ENCODE measurements around the gene DNAH2. TPM values are rescaled to one million over a fixed set of nuclear protein-coding genes. Genes with fewer than 3 reads are reported as not detected.

Gene DNAH2
- total and polyA plus RNA-seq, 2 experiments from 2014 or later, result 0.77 to 2.1 TPM

DNA sequence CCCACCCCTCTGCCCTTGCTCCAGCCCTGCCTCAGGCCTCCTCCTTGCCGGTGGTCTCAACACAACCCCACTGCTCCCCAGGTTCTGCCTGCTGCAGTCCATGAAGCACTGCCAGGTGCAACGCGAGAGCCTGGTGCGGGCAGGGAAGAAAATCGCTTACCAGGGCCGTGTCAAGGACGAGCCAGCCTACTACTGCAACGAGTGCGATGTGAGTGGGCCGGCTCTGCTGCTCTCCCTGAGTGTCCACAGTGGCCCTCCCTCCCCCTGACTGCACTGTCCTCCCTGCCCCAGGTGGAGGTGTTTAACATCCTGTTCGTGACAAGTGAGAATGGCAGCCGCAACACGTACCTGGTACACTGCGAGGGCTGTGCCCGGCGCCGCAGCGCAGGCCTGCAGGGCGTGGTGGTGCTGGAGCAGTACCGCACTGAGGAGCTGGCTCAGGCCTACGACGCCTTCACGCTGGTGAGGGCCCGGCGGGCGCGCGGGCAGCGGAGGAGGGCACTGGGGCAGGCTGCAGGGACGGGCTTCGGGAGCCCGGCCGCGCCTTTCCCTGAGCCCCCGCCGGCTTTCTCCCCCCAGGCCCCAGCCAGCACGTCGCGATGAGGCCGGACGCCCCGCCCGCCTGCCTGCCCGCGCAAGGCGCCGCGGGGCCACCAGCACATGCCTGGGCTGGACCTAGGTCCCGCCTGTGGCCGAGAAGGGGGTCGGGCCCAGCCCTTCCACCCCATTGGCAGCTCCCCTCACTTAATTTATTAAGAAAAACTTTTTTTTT lies 135.6 kb downstream of the DNAH2 start:
- Histone ChIP-seq H3K27me3 (no peaks in the 10 kb centered on the region), H3K36me3 (replicated peaks; ENCODE audit: insufficient read depth, low read depth) (no peaks in the 10 kb centered on the region)
- DNase-seq (ENCODE audit: low spot score), result peak; percentile 14

GRCh38 chr17:7853691-7854038 lies 136.1 kb downstream of the DNAH2 start:
- Histone ChIP-seq H3K79me2 (peaks cover 39% of the 10 kb centered on the region), H3K9me3 (ENCODE audit: low read depth) (no peaks in the 10 kb centered on the region), H4K20me1 (ENCODE audit: insufficient read depth, poor library complexity, severe bottlenecking) (peaks cover 43% of the 10 kb centered on the region), H3K27ac (no peak overlapping the region), H3K9me2 (replicated peaks; ENCODE audit: insufficient read depth) (no peaks in the 10 kb centered on the region), H3K27me3 (no peaks in the 10 kb centered on the region), H3K36me3 (replicated peaks; ENCODE audit: insufficient read depth, low read depth) (no peaks in the 10 kb centered on the region), H3K4me3 (no peak overlapping the region), H3K4me2 (no peak overlapping the region), H3K4me1 (ENCODE audit: insufficient read depth) (peaks cover 32% of the 10 kb centered on the region), H2AFZ (no peak overlapping the region)
- 86% methylated on average over 20 of the region's 21 CpGs for WGBS (ENCODE audit: low lambda C conversion rate, missing lambda C conversion rate)
- DNase-seq (ENCODE audit: low spot score), result peak; percentile 15
- no peak for TF ChIP-seq EZH2 (IDR thresholded peaks at IDR 0.05; ENCODE audit: borderline replicate concordance)
- TF ChIP-seq, protein P1, sequence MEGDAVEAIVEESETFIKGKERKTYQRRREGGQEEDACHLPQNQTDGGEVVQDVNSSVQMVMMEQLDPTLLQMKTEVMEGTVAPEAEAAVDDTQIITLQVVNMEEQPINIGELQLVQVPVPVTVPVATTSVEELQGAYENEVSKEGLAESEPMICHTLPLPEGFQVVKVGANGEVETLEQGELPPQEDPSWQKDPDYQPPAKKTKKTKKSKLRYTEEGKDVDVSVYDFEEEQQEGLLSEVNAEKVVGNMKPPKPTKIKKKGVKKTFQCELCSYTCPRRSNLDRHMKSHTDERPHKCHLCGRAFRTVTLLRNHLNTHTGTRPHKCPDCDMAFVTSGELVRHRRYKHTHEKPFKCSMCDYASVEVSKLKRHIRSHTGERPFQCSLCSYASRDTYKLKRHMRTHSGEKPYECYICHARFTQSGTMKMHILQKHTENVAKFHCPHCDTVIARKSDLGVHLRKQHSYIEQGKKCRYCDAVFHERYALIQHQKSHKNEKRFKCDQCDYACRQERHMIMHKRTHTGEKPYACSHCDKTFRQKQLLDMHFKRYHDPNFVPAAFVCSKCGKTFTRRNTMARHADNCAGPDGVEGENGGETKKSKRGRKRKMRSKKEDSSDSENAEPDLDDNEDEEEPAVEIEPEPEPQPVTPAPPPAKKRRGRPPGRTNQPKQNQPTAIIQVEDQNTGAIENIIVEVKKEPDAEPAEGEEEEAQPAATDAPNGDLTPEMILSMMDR (IDR thresholded peaks at IDR 0.05; ENCODE audit: poor library complexity), result no peak
- no peak for TF ChIP-seq EZH2phosphoT487 (IDR thresholded peaks at IDR 0.05; ENCODE audit: low read depth, severe bottlenecking, unreplicated experiment)

More for the DNA sequence above, 135.6 kb downstream of the DNAH2 start:
- Histone ChIP-seq H3K27ac (no peak overlapping the region), H3K9me2 (replicated peaks; ENCODE audit: insufficient read depth) (no peaks in the 10 kb centered on the region), H4K20me1 (ENCODE audit: insufficient read depth, poor library complexity, severe bottlenecking) (peaks cover 49% of the 10 kb centered on the region), H3K4me2 (no peak overlapping the region), H3K79me2 (peaks cover 35% of the 10 kb centered on the region), H2AFZ (no peak overlapping the region), H3K4me1 (ENCODE audit: insufficient read depth) (peaks cover 26% of the 10 kb centered on the region), H3K4me3 (no peak overlapping the region), H3K9me3 (ENCODE audit: low read depth) (no peaks in the 10 kb centered on the region)
- WGBS (ENCODE audit: low lambda C conversion rate, missing lambda C conversion rate), result 89% methylated on average over 34 of the region's 51 CpGs
- TF ChIP-seq EZH2 (IDR thresholded peaks at IDR 0.05; ENCODE audit: borderline replicate concordance) (no peak), EZH2phosphoT487 (IDR thresholded peaks at IDR 0.05; ENCODE audit: low read depth, severe bottlenecking, unreplicated experiment) (no peak)
- TF ChIP-seq, protein P1 (IDR thresholded peaks at IDR 0.05; ENCODE audit: poor library complexity), result no peak

GRCh38 chr17:7854078-7854777 lies 136.7 kb downstream of the DNAH2 start:
- TF ChIP-seq, protein P1 (IDR thresholded peaks at IDR 0.05; ENCODE audit: poor library complexity), result no peak
- TF ChIP-seq EZH2 (IDR thresholded peaks at IDR 0.05; ENCODE audit: borderline replicate concordance) (no peak), EZH2phosphoT487 (IDR thresholded peaks at IDR 0.05; ENCODE audit: low read depth, severe bottlenecking, unreplicated experiment) (no peak)
- no peaks in the 10 kb centered on the region for H3K9me2 ChIP-seq (replicated peaks; ENCODE audit: insufficient read depth)
- peaks cover 34% of the 10 kb centered on the region for H3K4me1 ChIP-seq (ENCODE audit: insufficient read depth)
- no peaks in the 10 kb centered on the region for H3K27me3 ChIP-seq
- H3K9me3 ChIP-seq (ENCODE audit: low read depth), result no peaks in the 10 kb centered on the region
- peaks cover 44% of the 10 kb centered on the region for H3K79me2 ChIP-seq
- H2AFZ ChIP-seq, result no peak overlapping the region
- peak overlapping the region; percentile 93 for H3K4me2 ChIP-seq
- 68% methylated on average over 28 of the region's 31 CpGs for WGBS (ENCODE audit: low lambda C conversion rate, missing lambda C conversion rate)
- H3K36me3 ChIP-seq (replicated peaks; ENCODE audit: insufficient read depth, low read depth), result no peaks in the 10 kb centered on the region
- DNase-seq (ENCODE audit: low spot score), result peak; percentile 10
- H3K4me3 ChIP-seq, result no peak overlapping the region
- H3K27ac ChIP-seq, result no peak overlapping the region
- peaks cover 39% of the 10 kb centered on the region for H4K20me1 ChIP-seq (ENCODE audit: insufficient read depth, poor library complexity, severe bottlenecking)

Data from hepatocyte (in vitro differentiated cells).